ENCODE results near the gene PPM1H.

GRCh38 chr12:62878211-62878610 lies 56.7 kb downstream of the PPM1H start:
- TF ChIP-seq MAX (IDR thresholded peaks at IDR 0.05; ENCODE audit: low read depth, low read length) (no peak), CTCF (IDR thresholded peaks at IDR 0.05; ENCODE audit: low read depth, low read length) (no peak)
